H1 (cell line): ENCODE results near the gene SORCS3. TPM values are rescaled to one million over a fixed set of nuclear protein-coding genes. Genes with fewer than 3 reads are reported as not detected.

ENCODE experiments used
- CTCF ChIA-PET: fragments of 300-600 bp; sonication (Branson Sonifier 250); formaldehyde crosslinking; loops from one replicate; lab custom pipeline; 2021; ENCODE audit not compliant: partially characterized antibody; lab: Charles Lee
- POLR2A ChIA-PET: fragments of 300-600 bp; sonication (Branson Sonifier 250); formaldehyde crosslinking; loops from one replicate; lab custom pipeline; 2021; ENCODE audit warnings: inconsistent platforms; ENCODE audit not compliant: partially characterized antibody; lab: Charles Lee
- DNase-seq, 2 experiments: peaks; one replicate each; pipeline versions ENCODE4 v3.0.0 to v3.0.0-alpha.2; 2010 to 2022; ENCODE audit warnings: low spot score in 2 of 2, low read depth in 1 of 2, mixed read lengths in 1 of 2
- FAIRE-seq: peaks from 2 replicates; lab custom pipeline; 2011; peaks lifted over from hg19 to GRCh38; lab: Jason Lieb, UNC
- H2AFZ ChIP-seq: 2 replicates; pipeline ENCODE4 v1.8.1; 2012; ENCODE audit warnings: low read length, inconsistent platforms
- H2AK5ac ChIP-seq: 2 replicates; pipeline ENCODE4 v1.6.1; 2013; ENCODE audit warnings: low read depth, low read length
- H2BK120ac ChIP-seq: replicated peaks from 2 replicates; pipeline ENCODE3; 2013; ENCODE audit warnings: low read depth, low read length, inconsistent platforms
- H2BK12ac ChIP-seq: 2 replicates; pipeline ENCODE4 v1.6.1; 2013; ENCODE audit warnings: low read depth, low read length
- H2BK15ac ChIP-seq: 2 replicates; pipeline ENCODE4 v1.6.1; 2013; ENCODE audit warnings: low read length
- H2BK20ac ChIP-seq: 2 replicates; pipeline ENCODE4 v1.6.1; 2013; ENCODE audit warnings: low read length
- H2BK5ac ChIP-seq: 2 replicates; pipeline ENCODE4 v1.6.1; 2013; ENCODE audit warnings: low read depth, low read length
- H3K14ac ChIP-seq: 2 replicates; pipeline ENCODE4 v1.6.1; 2013; ENCODE audit warnings: inconsistent platforms; ENCODE audit not compliant: insufficient read length
- H3K18ac ChIP-seq: 2 replicates; pipeline ENCODE4 v1.6.1; 2013; ENCODE audit warnings: low read length; ENCODE audit errors: extremely low read depth
- H3K23ac ChIP-seq: 2 replicates; pipeline ENCODE4 v1.6.1; 2013; ENCODE audit warnings: inconsistent platforms; ENCODE audit not compliant: insufficient read length
- H3K23me2 ChIP-seq: 2 replicates; pipeline ENCODE4 v1.6.1; 2013; ENCODE audit warnings: low read depth, low read length
- H3K27ac ChIP-seq: 2 replicates; pipeline ENCODE4 v1.6.1; 2011; ENCODE audit warnings: low read depth, low read length, inconsistent platforms
- H3K27me3 ChIP-seq, 4 experiments: replicated peaks in 1 of 4; 1 replicate in 1 of 4; 2 replicates in 3 of 4; pipeline versions ENCODE4 v1.6.1 to v1.8.1; 2011 to 2013; ENCODE audit warnings: low read length in 3 of 4, mild to moderate bottlenecking in 3 of 4, inconsistent platforms in 2 of 4, mixed read lengths in 2 of 4, moderate library complexity in 1 of 4; ENCODE audit not compliant: control insufficient read depth in 3 of 4, insufficient read depth in 3 of 4; ENCODE audit errors: extremely low read depth in 1 of 4
- H3K36me3 ChIP-seq, 4 experiments: 2 replicates each; pipeline versions ENCODE4 v1.6.1 to v1.8.1; 2011 to 2013; ENCODE audit warnings: mild to moderate bottlenecking in 4 of 4, low read length in 3 of 4, moderate library complexity in 2 of 4, control low read depth in 1 of 4, inconsistent platforms in 1 of 4; ENCODE audit not compliant: insufficient read depth in 4 of 4, control insufficient read depth in 2 of 4
- H3K4ac ChIP-seq: replicated peaks from 2 replicates; pipeline ENCODE3; 2013; ENCODE audit warnings: low read length, low read depth, mixed read lengths, inconsistent platforms; ENCODE audit not compliant: insufficient read length
- H3K4me1 ChIP-seq, 4 experiments: replicated peaks in 1 of 4; 1 replicate in 1 of 4; 2 replicates in 3 of 4; pipeline versions ENCODE4 v1.6.1 to v1.8.1; 2011 to 2013; ENCODE audit warnings: low read length in 3 of 4, inconsistent platforms in 2 of 4, mixed read lengths in 1 of 4; ENCODE audit not compliant: insufficient read depth in 4 of 4, control insufficient read depth in 3 of 4
- H3K4me2 ChIP-seq, 2 experiments: 2 replicates each; pipeline versions ENCODE4 v1.6.1 to v1.8.1; 2011 to 2013; ENCODE audit warnings: low read depth in 2 of 2, low read length in 2 of 2, control low read depth in 1 of 2, inconsistent platforms in 1 of 2, mild to moderate bottlenecking in 1 of 2; ENCODE audit not compliant: insufficient read depth in 1 of 2
- H3K4me3 ChIP-seq, 4 experiments: fragments of 200-600, 300-600 bp in 1 of 4; sonication (generic), shearing (Covaris generic), sonication (Bioruptor Twin) in 1 of 4; 2 replicates each; pipeline versions ENCODE4 v1.5.1 to v1.8.1; 2011 to 2016; ENCODE audit warnings: low read length in 4 of 4, low read depth in 3 of 4, control low read depth in 2 of 4, inconsistent platforms in 2 of 4, mild to moderate bottlenecking in 2 of 4, mixed read lengths in 1 of 4, moderate library complexity in 1 of 4; ENCODE audit not compliant: insufficient read depth in 2 of 4; ENCODE audit errors: extremely low read depth in 1 of 4
- H3K56ac ChIP-seq: replicated peaks from 2 replicates; pipeline ENCODE3; 2013; ENCODE audit warnings: low read depth, mild to moderate bottlenecking, mixed read lengths, low read length, inconsistent platforms; ENCODE audit not compliant: insufficient read length
- H3K79me1 ChIP-seq: 2 replicates; pipeline ENCODE4 v1.6.1; 2013; ENCODE audit warnings: low read depth, low read length, control low read depth
- H3K79me2 ChIP-seq, 2 experiments: 2 replicates each; pipeline versions ENCODE4 v1.6.1 to v1.8.1; 2012 to 2013; ENCODE audit warnings: low read length in 2 of 2, mild to moderate bottlenecking in 2 of 2, inconsistent platforms in 1 of 2; ENCODE audit not compliant: insufficient read depth in 2 of 2, control insufficient read depth in 1 of 2
- H3K9ac ChIP-seq, 4 experiments: replicated peaks in 1 of 4; 1 replicate in 1 of 4; 2 replicates in 3 of 4; pipeline versions ENCODE4 v1.6.1 to v1.8.1; 2011 to 2013; ENCODE audit warnings: low read depth in 3 of 4, low read length in 3 of 4, control low read depth in 2 of 4, mild to moderate bottlenecking in 2 of 4, moderate library complexity in 2 of 4, inconsistent platforms in 1 of 4; ENCODE audit errors: extremely low read depth in 1 of 4
- H3K9me3 ChIP-seq, 2 experiments: 2 replicates each; pipeline versions ENCODE4 v1.6.1 to v1.8.1; 2012 to 2013; ENCODE audit warnings: mild to moderate bottlenecking in 2 of 2, moderate library complexity in 2 of 2, control low read depth in 1 of 2, inconsistent platforms in 1 of 2, low read depth in 1 of 2, low read length in 1 of 2, mixed read lengths in 1 of 2; ENCODE audit not compliant: insufficient read depth in 2 of 2
- H4K20me1 ChIP-seq, 2 experiments: replicated peaks in 1 of 2; 2 replicates each; pipeline versions ENCODE3 to v1.8.1; 2011 to 2013; ENCODE audit warnings: inconsistent platforms in 2 of 2, low read length in 2 of 2, mild to moderate bottlenecking in 1 of 2; ENCODE audit not compliant: insufficient read depth in 2 of 2, control insufficient read depth in 1 of 2
- H4K5ac ChIP-seq: 2 replicates; pipeline ENCODE4 v1.6.1; 2013; ENCODE audit warnings: low read length, low read depth, mixed read lengths, inconsistent platforms; ENCODE audit not compliant: insufficient read length
- H4K8ac ChIP-seq: 2 replicates; pipeline ENCODE4 v1.8.0; 2013; ENCODE audit warnings: mild to moderate bottlenecking, moderate library complexity, low read length, inconsistent platforms; ENCODE audit not compliant: insufficient read depth; ENCODE audit errors: extremely low read depth
- H4K91ac ChIP-seq: replicated peaks from 2 replicates; pipeline ENCODE3; 2013; ENCODE audit warnings: low read length, mixed read lengths, inconsistent platforms; ENCODE audit not compliant: insufficient read length
- CEBPB ChIP-seq: IDR thresholded peaks from 2 replicates; pipeline ENCODE4 v1.6.1; 2012; ENCODE audit warnings: low read depth, low read length
- EZH2 ChIP-seq: fragments of 200-600 bp; sonication (generic); IDR thresholded peaks from 2 replicates; pipeline ENCODE4 v1.7.1; 2012; ENCODE audit warnings: low read depth, mild to moderate bottlenecking, moderate library complexity, low read length, inconsistent platforms; ENCODE audit not compliant: severe bottlenecking
- FOSL1 ChIP-seq: IDR thresholded peaks from 2 replicates; pipeline ENCODE4 v1.6.1; 2011; ENCODE audit warnings: mild to moderate bottlenecking, low read depth, low read length, moderate library complexity; ENCODE audit not compliant: insufficient read depth
- HDAC2 ChIP-seq, 2 experiments: fragments of 300-600 bp in 1 of 2; sonication (generic) in 1 of 2; IDR thresholded peaks; 2 replicates each; pipeline ENCODE4 v1.6.1; 2011 to 2012; ENCODE audit warnings: low read depth in 2 of 2, low read length in 2 of 2, mild to moderate bottlenecking in 2 of 2, moderate library complexity in 2 of 2, borderline replicate concordance in 1 of 2, inconsistent platforms in 1 of 2
- MAFK ChIP-seq: IDR thresholded peaks from 2 replicates; pipeline ENCODE4 v1.6.1; 2012; ENCODE audit warnings: low read depth, mild to moderate bottlenecking, improper control_type of control experiment, low read length
- POLR2A ChIP-seq, 2 experiments: IDR thresholded peaks; 1 replicate in 1 of 2; 2 replicates in 1 of 2; pipeline ENCODE4 v1.6.1; 2011; ENCODE audit warnings: low read depth in 2 of 2, low read length in 2 of 2, mild to moderate bottlenecking in 2 of 2; ENCODE audit errors: control extremely low read depth in 1 of 2
- RAD21 ChIP-seq, 2 experiments: IDR thresholded peaks in 1 of 2; conservative IDR thresholded peaks in 1 of 2; 2 replicates each; pipeline ENCODE4 v1.6.1; 2011; ENCODE audit warnings: low read depth in 2 of 2, low read length in 2 of 2, improper control_type of control experiment in 1 of 2, inconsistent platforms in 1 of 2, mild to moderate bottlenecking in 1 of 2, moderate library complexity in 1 of 2
- RBBP5 ChIP-seq: IDR thresholded peaks from 2 replicates; pipeline ENCODE4 v1.7.1; 2012; ENCODE audit warnings: low read depth, mild to moderate bottlenecking, inconsistent platforms, low read length, moderate library complexity, borderline replicate concordance
- SIRT6 ChIP-seq: IDR thresholded peaks from one replicate; pipeline ENCODE4 v1.7.1; 2012; ENCODE audit warnings: low read length, inconsistent platforms
- SP1 ChIP-seq: IDR thresholded peaks from 2 replicates; pipeline ENCODE4 v1.6.1; 2011; ENCODE audit warnings: low read depth, low read length
- SRF ChIP-seq: IDR thresholded peaks from 2 replicates; pipeline ENCODE4 v1.6.1; 2011; ENCODE audit warnings: mild to moderate bottlenecking, low read depth, low read length, moderate library complexity
- TAF7 ChIP-seq: optimal IDR thresholded peaks from 2 replicates; pipeline ENCODE3; 2011; ENCODE audit warnings: low read depth, mild to moderate bottlenecking, inconsistent platforms, low read length, moderate library complexity, borderline replicate concordance
- WGBS, 2 experiments: shearing (Covaris generic) in 1 of 2; methylation state at CpG; one replicate each; pipeline versions ENCODE4 v1.1.6 to v1.1.7; 2013 to 2015; ENCODE audit warnings: low lambda C conversion rate in 2 of 2, mixed read lengths in 2 of 2, inconsistent platforms in 1 of 2, low coverage in 1 of 2, missing lambda C conversion rate in 1 of 2; ENCODE audit not compliant: insufficient replicate concordance in 2 of 2, insufficient coverage in 1 of 2, insufficient read length in 1 of 2; ENCODE audit errors: extremely low coverage in 1 of 2, missing lambda C conversion rate in 1 of 2; 5-methylcytosine and 5-hydroxymethylcytosine counted together
- polyA plus RNA-seq, 7 experiments: library from polyadenylated mRNA; depleted of rRNA in 3 of 7; stranded (reverse) in 5 of 7; unstranded in 2 of 7; fragments of >200 nt in 5 of 7; fragments of 200-250 nt in 2 of 7; gene quantifications; 1 replicate in 5 of 7; 2 replicates in 1 of 7; 4 replicates in 1 of 7; pipeline versions ENCODE4 v1.2.1 to v1.2.3, GENCODE V29; 2011 to 2013; ENCODE audit warnings: missing spikeins in 2 of 7, mixed read lengths in 2 of 7
- total RNA-seq: library from RNA; stranded (reverse); fragmentation: NEBNext Ultra II Directional; extraction: Animal tissue kit (Norgen Biotek cat#: 25700); gene quantifications from 2 replicates; pipeline ENCODE4 v1.2.1, GENCODE V29; 2021
- TF ChIP-seq, protein P1 (sequence below): IDR thresholded peaks from 2 replicates; pipeline ENCODE4 v1.6.1; 2012; ENCODE audit warnings: low read length, inconsistent platforms

The SORCS3 gene
- total and polyA plus RNA-seq, 2 of the 8 experiments (the other 6 are each of a cell fraction or from before 2014, with no cell fraction given), result 0.26 to 0.88 TPM

GRCh38 chr10:104872691-104873090, 231.6 kb downstream of the SORCS3 start:
- H2BK15ac ChIP-seq, result no peak overlapping the region
- H2BK12ac ChIP-seq, result no peak overlapping the region
- TF ChIP-seq SRF (no peak), POLR2A (IDR thresholded peaks at IDR 0.05; ENCODE audit: control extremely low read depth in 1 of 2, low read depth in 2 of 2, low read length in 2 of 2) (no peak), MAFK (no peak), SP1 (no peak), FOSL1 (no peak), CEBPB (no peak), RBBP5 (no peak), TAF7 (no peak), RAD21 (IDR thresholded peaks at IDR 0.05 in 1 of 2, conservative IDR thresholded peaks at IDR 0.05 in 1 of 2; ENCODE audit: low read depth in 2 of 2, low read length in 2 of 2) (no peak), HDAC2 (IDR thresholded peaks at IDR 0.05; ENCODE audit: borderline replicate concordance in 1 of 2, low read depth in 2 of 2, low read length in 2 of 2) (no peak), EZH2 (no peak), SIRT6 (no peak)
- TF ChIP-seq, protein P1, sequence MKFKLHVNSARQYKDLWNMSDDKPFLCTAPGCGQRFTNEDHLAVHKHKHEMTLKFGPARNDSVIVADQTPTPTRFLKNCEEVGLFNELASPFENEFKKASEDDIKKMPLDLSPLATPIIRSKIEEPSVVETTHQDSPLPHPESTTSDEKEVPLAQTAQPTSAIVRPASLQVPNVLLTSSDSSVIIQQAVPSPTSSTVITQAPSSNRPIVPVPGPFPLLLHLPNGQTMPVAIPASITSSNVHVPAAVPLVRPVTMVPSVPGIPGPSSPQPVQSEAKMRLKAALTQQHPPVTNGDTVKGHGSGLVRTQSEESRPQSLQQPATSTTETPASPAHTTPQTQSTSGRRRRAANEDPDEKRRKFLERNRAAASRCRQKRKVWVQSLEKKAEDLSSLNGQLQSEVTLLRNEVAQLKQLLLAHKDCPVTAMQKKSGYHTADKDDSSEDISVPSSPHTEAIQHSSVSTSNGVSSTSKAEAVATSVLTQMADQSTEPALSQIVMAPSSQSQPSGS, result no peak
- TF ChIP-seq, all 59 proteins: peak for 0
- H3K79me1 ChIP-seq, result no peaks in the 10 kb centered on the region
- H3K79me2 ChIP-seq, result no peaks in the 10 kb centered on the region
- H3K56ac ChIP-seq, result no peak overlapping the region
- no peak overlapping the region for H3K9ac ChIP-seq
- 82% methylated on average over 2 of the region's 2 CpGs; no CpG with 5 or more reads in 1 of the 2 experiments for WGBS, 2 experiments
- H3K27me3 ChIP-seq, result no peaks in the 10 kb centered on the region
- no peak for FAIRE-seq
- no peaks in the 10 kb centered on the region for H3K36me3 ChIP-seq
- H3K27ac ChIP-seq, result no peak overlapping the region
- peaks cover 0 to 6% (median under 1%) of the 10 kb centered on the region in 4 experiments; a peak in 3 of 7 replicates for H3K4me1 ChIP-seq
- H4K20me1 ChIP-seq, result no peaks in the 10 kb centered on the region
- no peak overlapping the region for H2BK120ac ChIP-seq
- H3K23ac ChIP-seq, result no peak overlapping the region
- ChIA-PET CTCF (interaction anchor here (0.6 kb wide), 1 partner anchor 815 kb away, joined by 4 read pairs; no protein-coding TSS in a partner anchor), POLR2A (no interaction called here)
- H3K4me3 ChIP-seq, result no peak overlapping the region
- H4K5ac ChIP-seq, result no peak overlapping the region
- H2AFZ ChIP-seq, result no peak overlapping the region
- no peaks in the 10 kb centered on the region for H3K23me2 ChIP-seq
- H3K4ac ChIP-seq, result no peak overlapping the region
- no peak overlapping the region for H4K91ac ChIP-seq
- no peak for DNase-seq
- no peak overlapping the region for H2BK20ac ChIP-seq
- H3K14ac ChIP-seq, result no peak overlapping the region
- no peaks in the 10 kb centered on the region for H3K9me3 ChIP-seq
- no peak overlapping the region for H2AK5ac ChIP-seq
- no peak overlapping the region for H4K8ac ChIP-seq
- no peak overlapping the region for H3K4me2 ChIP-seq
- no peak overlapping the region for H3K18ac ChIP-seq
- H2BK5ac ChIP-seq, result no peak overlapping the region
